SK-N-SH (cell line): ENCODE measurements around the gene EPB41L3. TPM values are rescaled to one million over a fixed set of nuclear protein-coding genes. Genes with fewer than 3 reads are reported as not detected.

ENCODE experiments used
- CTCF ChIA-PET: fragments of 300-600, 350-600 bp; formaldehyde crosslinking; extraction: SDS; loops from one replicate; lab custom pipeline; 2021; lab: Yijun Ruan, JAX
- POLR2A ChIA-PET: fragments of 350-600 bp; sonication (Branson Sonifier 250); formaldehyde crosslinking; extraction: SDS; loops from one replicate; lab custom pipeline; 2020; ENCODE audit warnings: antibody characterized with exemption, inconsistent platforms; lab: Yijun Ruan, JAX
- DNase-seq: peaks from one replicate; pipeline ENCODE4 v3.0.0; 2012
- H2AFZ ChIP-seq: fragments of 200-600 bp; sonication (generic); 2 replicates; pipeline ENCODE4 v1.8.1; 2016; ENCODE audit warnings: antibody characterized with exemption, mild to moderate bottlenecking, low read depth
- H3F3A ChIP-seq: fragments of 200-600 bp; sonication (generic); replicated peaks from 2 replicates; pipeline ENCODE3; 2016; ENCODE audit warnings: antibody characterized with exemption, mild to moderate bottlenecking; ENCODE audit not compliant: insufficient read depth
- H3K27ac ChIP-seq, 2 experiments: fragments of 200-500 bp in 1 of 2; fragments of 200-600 bp in 1 of 2; sonication (Bioruptor generic) in 1 of 2; sonication (generic), shearing (Covaris generic) in 1 of 2; 2 replicates each; pipeline versions ENCODE4 v1.5.1 to v1.6.1; 2014 to 2016; ENCODE audit warnings: low read depth in 2 of 2, inconsistent platforms in 1 of 2, low read length in 1 of 2, mild to moderate bottlenecking in 1 of 2, mixed read lengths in 1 of 2
- H3K27me3 ChIP-seq: fragments of 200-600 bp; sonication (generic), shearing (Covaris generic); 2 replicates; pipeline ENCODE4 v1.6.1; 2016; ENCODE audit warnings: mixed run types; ENCODE audit not compliant: insufficient read depth
- H3K36me3 ChIP-seq, 2 experiments: fragments of 200-500 bp in 1 of 2; fragments of 200-600 bp in 1 of 2; sonication (Bioruptor generic) in 1 of 2; sonication (generic) in 1 of 2; replicated peaks in 1 of 2; 2 replicates each; pipeline versions ENCODE3 to v1.5.1; 2014 to 2016; ENCODE audit warnings: low read length in 1 of 2, mild to moderate bottlenecking in 1 of 2; ENCODE audit not compliant: insufficient read depth in 2 of 2, control insufficient read depth in 1 of 2
- H3K4me1 ChIP-seq, 2 experiments: fragments of 200-500 bp in 1 of 2; fragments of 200-600 bp in 1 of 2; sonication (Bioruptor generic) in 1 of 2; sonication (generic), shearing (Covaris generic) in 1 of 2; 2 replicates each; pipeline versions ENCODE4 v1.5.1 to v1.6.1; 2014 to 2016; ENCODE audit warnings: low read depth in 1 of 2, low read length in 1 of 2, mixed run types in 1 of 2; ENCODE audit not compliant: insufficient read depth in 2 of 2, control insufficient read depth in 1 of 2
- H3K4me2 ChIP-seq: fragments of 200-600 bp; sonication (generic), shearing (Covaris generic); 2 replicates; pipeline ENCODE4 v1.6.1; 2017; ENCODE audit warnings: mixed run types
- H3K4me3 ChIP-seq, 2 experiments: fragments of 200-500 bp in 1 of 2; fragments of 200-600 bp in 1 of 2; sonication (Bioruptor generic) in 1 of 2; sonication (generic), shearing (Covaris generic) in 1 of 2; 2 replicates each; pipeline versions ENCODE4 v1.5.1 to v1.8.1; 2014 to 2016; ENCODE audit warnings: low read depth in 2 of 2, inconsistent platforms in 1 of 2, low read length in 1 of 2, mild to moderate bottlenecking in 1 of 2, mixed read lengths in 1 of 2, moderate library complexity in 1 of 2
- H3K79me2 ChIP-seq: fragments of 200-600 bp; sonication (generic); 2 replicates; pipeline ENCODE4 v1.8.1; 2017; ENCODE audit warnings: mild to moderate bottlenecking; ENCODE audit not compliant: insufficient read depth
- H3K9ac ChIP-seq: fragments of 200-600 bp; sonication (generic); 2 replicates; pipeline ENCODE4 v1.6.1; 2017; ENCODE audit warnings: mixed run types
- H3K9me2 ChIP-seq: fragments of 200-600 bp; sonication (generic); 2 replicates; pipeline ENCODE4 v1.6.1; 2017; ENCODE audit warnings: mixed run types
- H3K9me3 ChIP-seq: fragments of 200-600 bp; sonication (generic); 2 replicates; pipeline ENCODE4 v1.6.1; 2017; ENCODE audit warnings: mixed run types, mild to moderate bottlenecking, moderate library complexity
- H4K20me1 ChIP-seq: fragments of 200-600 bp; sonication (generic); 2 replicates; pipeline ENCODE4 v1.6.1; 2017; ENCODE audit warnings: mild to moderate bottlenecking, mixed run types; ENCODE audit not compliant: insufficient read depth
- CTCF ChIP-seq: fragments of 200-600 bp; sonication (generic); IDR thresholded peaks from 2 replicates; pipeline ENCODE4 v1.6.1; 2017; ENCODE audit warnings: antibody characterized with exemption, mild to moderate bottlenecking, moderate library complexity
- ELF1 ChIP-seq: IDR thresholded peaks from 2 replicates; pipeline ENCODE4 v1.4.0; 2012
- EZH2phosphoT487 ChIP-seq: fragments of 200-600 bp; sonication (generic); IDR thresholded peaks from 2 replicates; pipeline ENCODE4 v1.6.1; 2017; ENCODE audit warnings: low read depth, mixed run types, mild to moderate bottlenecking, antibody characterized with exemption, moderate library complexity, borderline replicate concordance
- FOXJ3 ChIP-seq: sonication (generic); formaldehyde crosslinking; IDR thresholded peaks from 2 replicates; pipeline ENCODE4 v1.5.1; 2020; ENCODE audit warnings: mild to moderate bottlenecking, missing genetic modification reagents
- FOXM1 ChIP-seq: IDR thresholded peaks from 2 replicates; pipeline ENCODE4 v1.4.0; 2012; ENCODE audit warnings: low read depth, mild to moderate bottlenecking
- GABPA ChIP-seq: IDR thresholded peaks from 2 replicates; pipeline ENCODE4 v1.4.0; 2012; ENCODE audit warnings: low read depth, mild to moderate bottlenecking
- GATA2 ChIP-seq: sonication (generic); formaldehyde crosslinking; IDR thresholded peaks from 2 replicates; pipeline ENCODE4 v1.5.0; 2020; ENCODE audit warnings: mild to moderate bottlenecking, missing genetic modification reagents
- RAD21 ChIP-seq: IDR thresholded peaks from 2 replicates; pipeline ENCODE4 v1.6.1; 2012; ENCODE audit warnings: mild to moderate bottlenecking, low read length
- RCOR1 ChIP-seq: fragments of 150-350 bp; IDR thresholded peaks from 2 replicates; pipeline ENCODE4 v1.6.1; 2017; ENCODE audit warnings: antibody characterized with exemption, low read length
- REST ChIP-seq: IDR thresholded peaks from 2 replicates; pipeline ENCODE4 v1.6.1; 2012; ENCODE audit warnings: mild to moderate bottlenecking, low read depth, low read length, moderate library complexity
- RXRA ChIP-seq: IDR thresholded peaks from 2 replicates; pipeline ENCODE4 v1.4.0; 2012; ENCODE audit warnings: low read depth, mild to moderate bottlenecking, borderline replicate concordance
- SIN3A ChIP-seq: IDR thresholded peaks from 2 replicates; pipeline ENCODE4 v1.6.1; 2012; ENCODE audit warnings: low read depth, mild to moderate bottlenecking, low read length, moderate library complexity, borderline replicate concordance
- SMC3 ChIP-seq: IDR thresholded peaks from 2 replicates; pipeline ENCODE4 v1.6.1; 2012; ENCODE audit warnings: low read depth, low read length, improper control_type of control experiment
- TAF1 ChIP-seq: IDR thresholded peaks from 2 replicates; pipeline ENCODE4 v1.6.1; 2012; ENCODE audit warnings: low read depth, mild to moderate bottlenecking, low read length, moderate library complexity, borderline replicate concordance
- TEAD4 ChIP-seq: IDR thresholded peaks from 2 replicates; pipeline ENCODE4 v1.4.0; 2012; ENCODE audit warnings: mild to moderate bottlenecking, borderline replicate concordance; ENCODE audit not compliant: insufficient read depth
- USF1 ChIP-seq: IDR thresholded peaks from 2 replicates; pipeline ENCODE4 v1.4.0; 2012; ENCODE audit warnings: low read depth, borderline replicate concordance
- WGBS: methylation state at CpG from one replicate; pipeline ENCODE4 v1.1.6; 2017; ENCODE audit warnings: low lambda C conversion rate; 5-methylcytosine and 5-hydroxymethylcytosine counted together
- polyA plus RNA-seq, 3 experiments: library from polyadenylated mRNA; depleted of rRNA; stranded (reverse); fragments of >200 nt; gene quantifications; 2 replicates each; pipeline ENCODE4 v1.2.3, GENCODE V29; 2012
- TF ChIP-seq, protein P1 (sequence below): fragments of 150-350 bp; IDR thresholded peaks from 2 replicates; pipeline ENCODE4 v1.6.1; 2016; ENCODE audit warnings: mild to moderate bottlenecking, low read depth, low read length
- TF ChIP-seq, protein P2 (sequence below): IDR thresholded peaks from 2 replicates; pipeline ENCODE4 v1.4.0; 2012; ENCODE audit warnings: low read depth
- TF ChIP-seq, protein P3 (sequence below): fragments of 150-350 bp; IDR thresholded peaks from 2 replicates; pipeline ENCODE4 v1.6.1; 2017; ENCODE audit warnings: antibody characterized with exemption, low read length, low read depth, borderline replicate concordance

Gene EPB41L3
- polyA plus RNA-seq, 1 of the 3 experiments (the other 2 are of a cell fraction): 0.15 TPM

DNA sequence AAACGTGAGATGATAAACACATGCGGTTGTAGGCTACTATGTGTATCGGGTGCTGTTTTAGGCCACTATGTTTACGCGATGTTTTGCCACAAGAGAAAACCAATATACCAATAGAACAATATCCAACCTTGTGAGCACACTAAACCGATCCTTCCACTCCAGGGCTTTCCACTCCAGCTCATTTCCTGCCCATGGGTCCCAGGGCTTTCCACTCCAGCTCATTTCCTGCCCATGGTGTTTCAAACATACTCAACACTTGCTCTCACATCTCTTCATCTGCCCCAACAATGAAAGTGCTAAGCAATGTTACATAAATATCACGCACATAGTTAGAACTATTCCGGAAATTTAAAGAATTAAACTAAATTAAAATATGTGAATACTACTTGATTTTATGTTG is 80.0 kb downstream of the EPB41L3 start:
- no peaks in the 10 kb centered on the region for H3K79me2 ChIP-seq

DNA sequence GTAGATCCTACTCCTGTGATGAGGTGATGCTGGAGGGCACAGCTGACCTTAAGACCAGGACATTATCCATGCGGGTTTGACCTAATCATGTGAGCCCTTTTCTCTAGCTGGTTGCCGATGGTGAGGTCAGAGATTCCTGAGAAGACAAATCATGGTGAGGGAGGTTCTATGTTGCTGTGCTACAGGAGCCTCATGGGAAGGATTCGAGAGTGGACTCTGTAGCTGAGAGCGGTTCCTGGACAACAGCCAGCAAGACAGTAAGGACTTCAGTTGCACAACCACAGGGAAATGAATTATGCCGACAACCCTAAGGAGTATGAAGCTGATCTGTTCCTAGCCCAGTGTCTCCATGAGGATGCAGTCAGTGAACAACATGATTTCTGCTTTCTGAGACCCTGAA is 80.4 kb downstream of the EPB41L3 start:
- Histone ChIP-seq H2AFZ (no peak overlapping the region), H3K36me3 (no peaks in the 10 kb centered on the region), H3K4me2 (no peak overlapping the region), H4K20me1 (no peaks in the 10 kb centered on the region), H3F3A (no peaks in the 10 kb centered on the region), H3K4me3 (no peak overlapping the region), H3K9ac (no peak overlapping the region), H3K27me3 (no peaks in the 10 kb centered on the region), H3K27ac (no peak overlapping the region), H3K4me1 (no peaks in the 10 kb centered on the region), H3K9me3 (no peaks in the 10 kb centered on the region), H3K9me2 (no peaks in the 10 kb centered on the region), H3K79me2 (no peaks in the 10 kb centered on the region)
- ChIA-PET CTCF (interaction anchor here (1.2 kb wide), 1 partner anchor 49 kb away, joined by 3 read pairs; no protein-coding TSS in a partner anchor), POLR2A (no interaction called here)
- WGBS: 21% methylated on average over 5 of the region's 5 CpGs
- DNase-seq: no peak
- TF ChIP-seq RAD21 (no peak), FOXJ3 (CRISPR knock-in tag) (no peak), FOXM1 (no peak), ELF1 (no peak), REST (no peak), TEAD4 (no peak), USF1 (no peak), GATA2 (CRISPR knock-in tag) (no peak), GABPA (no peak), TAF1 (no peak), CTCF (no peak), SMC3 (no peak), SIN3A (no peak), RCOR1 (no peak)
- TF ChIP-seq, protein P1, sequence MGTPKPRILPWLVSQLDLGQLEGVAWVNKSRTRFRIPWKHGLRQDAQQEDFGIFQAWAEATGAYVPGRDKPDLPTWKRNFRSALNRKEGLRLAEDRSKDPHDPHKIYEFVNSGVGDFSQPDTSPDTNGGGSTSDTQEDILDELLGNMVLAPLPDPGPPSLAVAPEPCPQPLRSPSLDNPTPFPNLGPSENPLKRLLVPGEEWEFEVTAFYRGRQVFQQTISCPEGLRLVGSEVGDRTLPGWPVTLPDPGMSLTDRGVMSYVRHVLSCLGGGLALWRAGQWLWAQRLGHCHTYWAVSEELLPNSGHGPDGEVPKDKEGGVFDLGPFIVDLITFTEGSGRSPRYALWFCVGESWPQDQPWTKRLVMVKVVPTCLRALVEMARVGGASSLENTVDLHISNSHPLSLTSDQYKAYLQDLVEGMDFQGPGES: no peak
- TF ChIP-seq, protein P2, sequence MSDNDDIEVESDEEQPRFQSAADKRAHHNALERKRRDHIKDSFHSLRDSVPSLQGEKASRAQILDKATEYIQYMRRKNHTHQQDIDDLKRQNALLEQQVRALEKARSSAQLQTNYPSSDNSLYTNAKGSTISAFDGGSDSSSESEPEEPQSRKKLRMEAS: no peak
- TF ChIP-seq, protein P3, sequence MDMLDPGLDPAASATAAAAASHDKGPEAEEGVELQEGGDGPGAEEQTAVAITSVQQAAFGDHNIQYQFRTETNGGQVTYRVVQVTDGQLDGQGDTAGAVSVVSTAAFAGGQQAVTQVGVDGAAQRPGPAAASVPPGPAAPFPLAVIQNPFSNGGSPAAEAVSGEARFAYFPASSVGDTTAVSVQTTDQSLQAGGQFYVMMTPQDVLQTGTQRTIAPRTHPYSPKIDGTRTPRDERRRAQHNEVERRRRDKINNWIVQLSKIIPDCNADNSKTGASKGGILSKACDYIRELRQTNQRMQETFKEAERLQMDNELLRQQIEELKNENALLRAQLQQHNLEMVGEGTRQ: no peak

More for the DNA sequence above, 80.0 kb downstream of the EPB41L3 start:
- Histone ChIP-seq H3K9ac (no peak overlapping the region), H2AFZ (no peak overlapping the region), H3K9me2 (no peaks in the 10 kb centered on the region), H3K36me3 (no peaks in the 10 kb centered on the region), H3F3A (no peaks in the 10 kb centered on the region), H3K27me3 (no peaks in the 10 kb centered on the region), H4K20me1 (no peaks in the 10 kb centered on the region)
- WGBS: 52% methylated on average over 8 of the region's 8 CpGs
- CTCF ChIA-PET: interaction anchor here (1.2 kb wide), 1 partner anchor 49 kb away, joined by 3 read pairs; no protein-coding TSS in a partner anchor
- TF ChIP-seq EZH2phosphoT487 (no peak), TAF1 (no peak), FOXM1 (no peak), RXRA (no peak), TEAD4 (no peak), RAD21 (no peak)
- TF ChIP-seq, all 33 proteins: peak for 0
- no peaks in the 10 kb centered on the region for H3K4me1 ChIP-seq
- no peaks in the 10 kb centered on the region for H3K9me3 ChIP-seq
- POLR2A ChIA-PET: interaction anchor here (0.5 kb wide), 1 partner anchor 30 kb away, joined by 3 read pairs; no protein-coding TSS in a partner anchor
- no peak overlapping the region for H3K4me3 ChIP-seq
- no peak for DNase-seq
- H3K27ac ChIP-seq: no peak overlapping the region
- no peak overlapping the region for H3K4me2 ChIP-seq
